NK-92 (cell line): ENCODE measurements around the gene LCN15.
"Not testable (repeated sequence)": the region's sequence is repeated elsewhere in the genome, so short reads cannot be mapped to it uniquely, and the experiment has no call there.

Source experiments
- DNase-seq: peaks from one replicate; lab custom pipeline; 2025; ENCODE audit not compliant: unreplicated experiment; lab: John Stamatoyannopoulos, UW

LCN15 gene

GRCh38 chr9:136756134-136756438 lies 8.2 kb downstream of the LCN15 start:
- DNase-seq = no peak

GRCh38 chr9:136755302-136756133 lies 8.8 kb downstream of the LCN15 start:
- DNase-seq = not testable (repeated sequence)

GRCh38 chr9:136754626-136755301 lies 9.6 kb downstream of the LCN15 start:
- no peak for DNase-seq

GRCh38 chr9:136754059-136754572 lies 10.2 kb downstream of the LCN15 start:
- DNase-seq = no peak

- DNase-seq = no peak
These were observed 10.8 kb downstream of the LCN15 start for GRCh38 chr9:136753371-136754058.

- DNase-seq = no peak
These were observed 12.5 kb downstream of the LCN15 start for GRCh38 chr9:136751814-136752213.

GRCh38 chr9:136751244-136751643 lies 13.1 kb downstream of the LCN15 start:
- DNase-seq = no peak

- no peak for DNase-seq
These were observed 13.8 kb downstream of the LCN15 start for GRCh38 chr9:136750526-136750925.

- DNase-seq = no peak
These were observed 15.4 kb downstream of the LCN15 start for GRCh38 chr9:136748666-136749611.

GRCh38 chr9:136748201-136748600 lies 16.1 kb downstream of the LCN15 start, which contains the start of gene LCN6:
TSS of gene LCN6 (minus strand) at chr9:136748525. CDS start at chr9:136748483, 42 bp downstream.
- no peak for DNase-seq

GRCh38 chr9:136747161-136748060 lies 16.9 kb downstream of the LCN15 start:
- DNase-seq = no peak

GRCh38 chr9:136746621-136747020 lies 17.7 kb downstream of the LCN15 start:
- no peak for DNase-seq

- DNase-seq = no peak
These were observed 18.2 kb downstream of the LCN15 start for GRCh38 chr9:136746155-136746490.

GRCh38 chr9:136745389-136746154 lies 18.7 kb downstream of the LCN15 start:
- no peak for DNase-seq

- DNase-seq = no peak
These were observed 19.5 kb downstream of the LCN15 start for GRCh38 chr9:136744773-136745172.

- DNase-seq = no peak
These were observed 20.6 kb downstream of the LCN15 start for GRCh38 chr9:136743639-136744211.

GRCh38 chr9:136742591-136743391 lies 21.5 kb downstream of the LCN15 start, which contains the start of gene LCN10:
TSS of gene LCN10 (minus strand) at chr9:136742940. CDS start at chr9:136742903, 37 bp downstream.
- DNase-seq = no peak
